GM23338 (cell line): ENCODE results near the gene TRAF3IP1. TPM values are rescaled to one million over a fixed set of nuclear protein-coding genes. Genes with fewer than 3 reads are reported as not detected.
A peak's percentile ranks its signal among the peaks of the same experiment; 100 is the strongest.

Experiments
- ATAC-seq: fragments of 200-7000 bp; cut with Tn5 transposase; 3 replicates; pipeline ENCODE4 v1.9.1; 2020
- DNase-seq: peaks from one replicate; pipeline ENCODE4 v3.0.0-alpha.2; 2015; ENCODE audit warnings: low spot score
- H2AFZ ChIP-seq: fragments of 200-600 bp; sonication (generic); 2 replicates; pipeline ENCODE4 v1.8.0; 2016; ENCODE audit warnings: antibody characterized with exemption, mild to moderate bottlenecking, moderate library complexity
- H3F3A ChIP-seq: fragments of 200-600 bp; sonication (generic); replicated peaks from 2 replicates; pipeline ENCODE4 v1.8.0; 2017; ENCODE audit warnings: antibody characterized with exemption, mixed run types, low read depth
- H3K27ac ChIP-seq: fragments of 200-600 bp; sonication (generic); 2 replicates; pipeline ENCODE4 v1.6.1; 2016; ENCODE audit warnings: low read depth
- H3K27me3 ChIP-seq: fragments of 200-600 bp; sonication (generic); 2 replicates; pipeline ENCODE4 v1.8.0; 2016; ENCODE audit warnings: mild to moderate bottlenecking, mixed run types, moderate library complexity; ENCODE audit not compliant: insufficient read depth
- H3K36me3 ChIP-seq: fragments of 200-600 bp; sonication (generic); 2 replicates; pipeline ENCODE4 v1.8.0; 2016; ENCODE audit warnings: mild to moderate bottlenecking; ENCODE audit not compliant: insufficient read depth
- H3K4me1 ChIP-seq: fragments of 200-600 bp; sonication (generic); 2 replicates; pipeline ENCODE4 v1.8.0; 2016; ENCODE audit warnings: mild to moderate bottlenecking, moderate library complexity; ENCODE audit not compliant: insufficient read depth
- H3K4me2 ChIP-seq: fragments of 200-600 bp; sonication (generic); 2 replicates; pipeline ENCODE4 v1.7.1; 2017; ENCODE audit warnings: mixed run types
- H3K4me3 ChIP-seq: fragments of 200-600 bp; sonication (generic); 2 replicates; pipeline ENCODE4 v1.6.1; 2016; ENCODE audit warnings: mixed run types
- H3K79me2 ChIP-seq: fragments of 200-600 bp; sonication (generic); replicated peaks from 2 replicates; pipeline ENCODE4 v1.8.0; 2017; ENCODE audit warnings: mild to moderate bottlenecking; ENCODE audit not compliant: insufficient read depth
- H3K9me2 ChIP-seq: fragments of 200-600 bp; sonication (generic); 2 replicates; pipeline ENCODE4 v1.8.0; 2017; ENCODE audit not compliant: insufficient read depth
- H4K20me1 ChIP-seq: fragments of 200-600 bp; sonication (generic); replicated peaks from 2 replicates; pipeline ENCODE4 v1.8.0; 2017; ENCODE audit warnings: mild to moderate bottlenecking; ENCODE audit not compliant: insufficient read depth
- H3K27ac Mint-ChIP-seq: 2 replicates; pipeline ENCODE4 v1.8.0; 2020; ENCODE audit warnings: inconsistent platforms, mild to moderate bottlenecking, moderate library complexity, mixed read lengths
- H3K27me3 Mint-ChIP-seq: 3 replicates; pipeline ENCODE4 v1.8.0; 2022; ENCODE audit warnings: low read depth, mild to moderate bottlenecking, moderate library complexity, mixed read lengths, inconsistent platforms; ENCODE audit not compliant: insufficient read depth, poor library complexity
- H3K36me3 Mint-ChIP-seq: 3 replicates; pipeline ENCODE4 v1.8.0; 2021; ENCODE audit warnings: low read depth, mild to moderate bottlenecking, inconsistent platforms, moderate library complexity, mixed read lengths
- H3K4me1 Mint-ChIP-seq: 3 replicates; pipeline ENCODE4 v1.8.0; 2020; ENCODE audit warnings: mild to moderate bottlenecking, inconsistent platforms, mixed read lengths
- H3K4me3 Mint-ChIP-seq: 3 replicates; pipeline ENCODE4 v1.8.0; 2021; ENCODE audit warnings: moderate library complexity, mild to moderate bottlenecking, inconsistent platforms, mixed read lengths
- H3K9me3 Mint-ChIP-seq: 3 replicates; pipeline ENCODE4 v1.8.0; 2020; ENCODE audit warnings: moderate library complexity, mild to moderate bottlenecking, inconsistent platforms, mixed read lengths
- CREB1 ChIP-seq: fragments of 250-450 bp; sonication (Bioruptor Pico); IDR thresholded peaks from 2 replicates; pipeline ENCODE4 v1.5.0; 2020; ENCODE audit warnings: low read depth, mild to moderate bottlenecking, moderate library complexity
- EZH2phosphoT487 ChIP-seq: fragments of 200-600 bp; sonication (generic); IDR thresholded peaks from one replicate; pipeline ENCODE4 v1.8.1; 2018; ENCODE audit warnings: antibody characterized with exemption; ENCODE audit not compliant: unreplicated experiment
- JUNB ChIP-seq: IDR thresholded peaks from one replicate; pipeline ENCODE4 v1.6.1; 2016; ENCODE audit warnings: antibody characterized with exemption; ENCODE audit not compliant: unreplicated experiment
- NANOG ChIP-seq: IDR thresholded peaks from 2 replicates; pipeline ENCODE4 v1.6.1; 2016; ENCODE audit warnings: antibody characterized with exemption, borderline replicate concordance
- POLR2AphosphoS5 ChIP-seq: IDR thresholded peaks from 2 replicates; pipeline ENCODE4 v1.6.1; 2016; ENCODE audit warnings: antibody characterized with exemption, low read depth
- ZNF331 ChIP-seq: fragments of 250-450 bp; sonication (Bioruptor Pico); IDR thresholded peaks from 2 replicates; pipeline ENCODE4 v1.5.0; 2020; ENCODE audit warnings: low read depth, mild to moderate bottlenecking, moderate library complexity
- polyA plus RNA-seq: library from polyadenylated mRNA; unstranded; fragments of >200 nt; fragmentation: Nextera tagmentation; extraction: Ambion mirVana; gene quantifications from 2 replicates; pipeline ENCODE4 v1.2.1, GENCODE V29; 2016
- total RNA-seq: library from RNA; depleted of rRNA; stranded (reverse); fragments of >200 nt; shearing (Covaris generic); gene quantifications from 2 replicates; pipeline ENCODE4 v1.2.3, GENCODE V29; 2014
- TF ChIP-seq, protein P1 (sequence below): fragments of 250-450 bp; sonication (Bioruptor Pico); IDR thresholded peaks from 2 replicates; pipeline ENCODE4 v1.5.0; 2020; ENCODE audit warnings: mild to moderate bottlenecking, moderate library complexity
- TF ChIP-seq, protein P2 (sequence below): IDR thresholded peaks from one replicate; pipeline ENCODE4 v1.6.1; 2018; ENCODE audit warnings: antibody characterized with exemption; ENCODE audit not compliant: unreplicated experiment
- TF ChIP-seq, protein P3 (sequence below): IDR thresholded peaks from 2 replicates; pipeline ENCODE4 v1.6.1; 2016; ENCODE audit warnings: antibody characterized with exemption

Gene TRAF3IP1
- total and polyA plus RNA-seq, 2 experiments from 2014 or later, result 12.5 to 20.7 TPM

DNA sequence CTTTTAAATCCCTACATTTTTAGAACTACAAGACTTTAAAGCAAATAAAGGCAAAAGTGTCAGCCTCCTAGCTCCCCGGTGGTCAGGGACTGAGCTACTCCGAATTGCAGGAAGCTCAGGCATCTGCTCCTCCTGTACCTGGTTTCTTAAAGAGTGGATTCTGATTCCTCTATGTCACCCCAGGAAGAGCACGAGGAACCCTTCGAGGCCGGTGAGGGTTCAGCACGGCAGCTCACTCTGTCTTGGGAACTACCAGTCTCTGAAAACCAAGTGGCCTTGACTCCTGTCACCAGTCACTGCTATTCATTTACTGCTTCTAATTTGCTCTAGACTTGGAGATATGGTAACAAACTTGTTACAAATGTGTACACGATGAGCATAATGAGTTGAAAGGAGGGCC, 34.2 kb upstream of the TRAF3IP1 start:
- H3K27ac Mint-ChIP-seq, result no peak overlapping the region
- H3K4me1 Mint-ChIP-seq, result peaks cover 44% of the 10 kb centered on the region
- Histone ChIP-seq H3K4me1 (peaks cover 26% of the 10 kb centered on the region), H3K4me3 (no peak overlapping the region), H3F3A (peaks cover 4% of the 10 kb centered on the region; the same call in 1 of the 2 replicates), H3K27me3 (peaks cover 6% of the 10 kb centered on the region; the same call in 1 of the 2 replicates), H3K9me2 (no peaks in the 10 kb centered on the region), H4K20me1 (peaks cover 15% of the 10 kb centered on the region), H2AFZ (no peak overlapping the region), H3K36me3 (no peaks in the 10 kb centered on the region), H3K79me2 (peaks cover 16% of the 10 kb centered on the region), H3K4me2 (no peak overlapping the region), H3K27ac (no peak overlapping the region)
- H3K4me3 Mint-ChIP-seq, result 0 out of 3 replicates have a peak overlapping the region, but pooled peaks have one; percentile 17
- ATAC-seq, result no peak
- TF ChIP-seq, protein P1, sequence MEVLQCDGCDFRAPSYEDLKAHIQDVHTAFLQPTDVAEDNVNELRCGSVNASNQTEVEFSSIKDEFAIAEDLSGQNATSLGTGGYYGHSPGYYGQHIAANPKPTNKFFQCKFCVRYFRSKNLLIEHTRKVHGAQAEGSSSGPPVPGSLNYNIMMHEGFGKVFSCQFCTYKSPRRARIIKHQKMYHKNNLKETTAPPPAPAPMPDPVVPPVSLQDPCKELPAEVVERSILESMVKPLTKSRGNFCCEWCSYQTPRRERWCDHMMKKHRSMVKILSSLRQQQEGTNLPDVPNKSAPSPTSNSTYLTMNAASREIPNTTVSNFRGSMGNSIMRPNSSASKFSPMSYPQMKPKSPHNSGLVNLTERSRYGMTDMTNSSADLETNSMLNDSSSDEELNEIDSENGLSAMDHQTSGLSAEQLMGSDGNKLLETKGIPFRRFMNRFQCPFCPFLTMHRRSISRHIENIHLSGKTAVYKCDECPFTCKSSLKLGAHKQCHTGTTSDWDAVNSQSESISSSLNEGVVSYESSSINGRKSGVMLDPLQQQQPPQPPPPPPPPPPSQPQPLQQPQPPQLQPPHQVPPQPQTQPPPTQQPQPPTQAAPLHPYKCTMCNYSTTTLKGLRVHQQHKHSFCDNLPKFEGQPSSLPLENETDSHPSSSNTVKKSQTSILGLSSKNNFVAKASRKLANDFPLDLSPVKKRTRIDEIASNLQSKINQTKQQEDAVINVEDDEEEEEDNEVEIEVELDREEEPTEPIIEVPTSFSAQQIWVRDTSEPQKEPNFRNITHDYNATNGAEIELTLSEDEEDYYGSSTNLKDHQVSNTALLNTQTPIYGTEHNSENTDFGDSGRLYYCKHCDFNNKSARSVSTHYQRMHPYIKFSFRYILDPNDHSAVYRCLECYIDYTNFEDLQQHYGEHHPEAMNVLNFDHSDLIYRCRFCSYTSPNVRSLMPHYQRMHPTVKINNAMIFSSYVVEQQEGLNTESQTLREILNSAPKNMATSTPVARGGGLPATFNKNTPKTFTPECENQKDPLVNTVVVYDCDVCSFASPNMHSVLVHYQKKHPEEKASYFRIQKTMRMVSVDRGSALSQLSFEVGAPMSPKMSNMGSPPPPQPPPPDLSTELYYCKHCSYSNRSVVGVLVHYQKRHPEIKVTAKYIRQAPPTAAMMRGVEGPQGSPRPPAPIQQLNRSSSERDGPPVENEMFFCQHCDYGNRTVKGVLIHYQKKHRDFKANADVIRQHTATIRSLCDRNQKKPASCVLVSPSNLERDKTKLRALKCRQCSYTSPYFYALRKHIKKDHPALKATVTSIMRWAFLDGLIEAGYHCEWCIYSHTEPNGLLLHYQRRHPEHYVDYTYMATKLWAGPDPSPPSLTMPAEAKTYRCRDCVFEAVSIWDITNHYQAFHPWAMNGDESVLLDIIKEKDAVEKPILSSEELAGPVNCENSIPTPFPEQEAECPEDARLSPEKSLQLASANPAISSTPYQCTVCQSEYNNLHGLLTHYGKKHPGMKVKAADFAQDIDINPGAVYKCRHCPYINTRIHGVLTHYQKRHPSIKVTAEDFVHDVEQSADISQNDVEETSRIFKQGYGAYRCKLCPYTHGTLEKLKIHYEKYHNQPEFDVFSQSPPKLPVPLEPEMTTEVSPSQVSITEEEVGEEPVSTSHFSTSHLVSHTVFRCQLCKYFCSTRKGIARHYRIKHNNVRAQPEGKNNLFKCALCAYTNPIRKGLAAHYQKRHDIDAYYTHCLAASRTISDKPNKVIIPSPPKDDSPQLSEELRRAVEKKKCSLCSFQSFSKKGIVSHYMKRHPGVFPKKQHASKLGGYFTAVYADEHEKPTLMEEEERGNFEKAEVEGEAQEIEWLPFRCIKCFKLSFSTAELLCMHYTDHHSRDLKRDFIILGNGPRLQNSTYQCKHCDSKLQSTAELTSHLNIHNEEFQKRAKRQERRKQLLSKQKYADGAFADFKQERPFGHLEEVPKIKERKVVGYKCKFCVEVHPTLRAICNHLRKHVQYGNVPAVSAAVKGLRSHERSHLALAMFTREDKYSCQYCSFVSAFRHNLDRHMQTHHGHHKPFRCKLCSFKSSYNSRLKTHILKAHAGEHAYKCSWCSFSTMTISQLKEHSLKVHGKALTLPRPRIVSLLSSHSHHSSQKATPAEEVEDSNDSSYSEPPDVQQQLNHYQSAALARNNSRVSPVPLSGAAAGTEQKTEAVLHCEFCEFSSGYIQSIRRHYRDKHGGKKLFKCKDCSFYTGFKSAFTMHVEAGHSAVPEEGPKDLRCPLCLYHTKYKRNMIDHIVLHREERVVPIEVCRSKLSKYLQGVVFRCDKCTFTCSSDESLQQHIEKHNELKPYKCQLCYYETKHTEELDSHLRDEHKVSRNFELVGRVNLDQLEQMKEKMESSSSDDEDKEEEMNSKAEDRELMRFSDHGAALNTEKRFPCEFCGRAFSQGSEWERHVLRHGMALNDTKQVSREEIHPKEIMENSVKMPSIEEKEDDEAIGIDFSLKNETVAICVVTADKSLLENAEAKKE (CRISPR knock-in tag), result no peak
- TF ChIP-seq JUNB, result no peak
- TF ChIP-seq EZH2phosphoT487, result no peak
- TF ChIP-seq NANOG, result no peak
- no peak for TF ChIP-seq CREB1
- TF ChIP-seq, protein P2, sequence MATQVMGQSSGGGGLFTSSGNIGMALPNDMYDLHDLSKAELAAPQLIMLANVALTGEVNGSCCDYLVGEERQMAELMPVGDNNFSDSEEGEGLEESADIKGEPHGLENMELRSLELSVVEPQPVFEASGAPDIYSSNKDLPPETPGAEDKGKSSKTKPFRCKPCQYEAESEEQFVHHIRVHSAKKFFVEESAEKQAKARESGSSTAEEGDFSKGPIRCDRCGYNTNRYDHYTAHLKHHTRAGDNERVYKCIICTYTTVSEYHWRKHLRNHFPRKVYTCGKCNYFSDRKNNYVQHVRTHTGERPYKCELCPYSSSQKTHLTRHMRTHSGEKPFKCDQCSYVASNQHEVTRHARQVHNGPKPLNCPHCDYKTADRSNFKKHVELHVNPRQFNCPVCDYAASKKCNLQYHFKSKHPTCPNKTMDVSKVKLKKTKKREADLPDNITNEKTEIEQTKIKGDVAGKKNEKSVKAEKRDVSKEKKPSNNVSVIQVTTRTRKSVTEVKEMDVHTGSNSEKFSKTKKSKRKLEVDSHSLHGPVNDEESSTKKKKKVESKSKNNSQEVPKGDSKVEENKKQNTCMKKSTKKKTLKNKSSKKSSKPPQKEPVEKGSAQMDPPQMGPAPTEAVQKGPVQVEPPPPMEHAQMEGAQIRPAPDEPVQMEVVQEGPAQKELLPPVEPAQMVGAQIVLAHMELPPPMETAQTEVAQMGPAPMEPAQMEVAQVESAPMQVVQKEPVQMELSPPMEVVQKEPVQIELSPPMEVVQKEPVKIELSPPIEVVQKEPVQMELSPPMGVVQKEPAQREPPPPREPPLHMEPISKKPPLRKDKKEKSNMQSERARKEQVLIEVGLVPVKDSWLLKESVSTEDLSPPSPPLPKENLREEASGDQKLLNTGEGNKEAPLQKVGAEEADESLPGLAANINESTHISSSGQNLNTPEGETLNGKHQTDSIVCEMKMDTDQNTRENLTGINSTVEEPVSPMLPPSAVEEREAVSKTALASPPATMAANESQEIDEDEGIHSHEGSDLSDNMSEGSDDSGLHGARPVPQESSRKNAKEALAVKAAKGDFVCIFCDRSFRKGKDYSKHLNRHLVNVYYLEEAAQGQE, result no peak
- TF ChIP-seq ZNF331 (CRISPR knock-in tag), result no peak
- TF ChIP-seq, protein P3, sequence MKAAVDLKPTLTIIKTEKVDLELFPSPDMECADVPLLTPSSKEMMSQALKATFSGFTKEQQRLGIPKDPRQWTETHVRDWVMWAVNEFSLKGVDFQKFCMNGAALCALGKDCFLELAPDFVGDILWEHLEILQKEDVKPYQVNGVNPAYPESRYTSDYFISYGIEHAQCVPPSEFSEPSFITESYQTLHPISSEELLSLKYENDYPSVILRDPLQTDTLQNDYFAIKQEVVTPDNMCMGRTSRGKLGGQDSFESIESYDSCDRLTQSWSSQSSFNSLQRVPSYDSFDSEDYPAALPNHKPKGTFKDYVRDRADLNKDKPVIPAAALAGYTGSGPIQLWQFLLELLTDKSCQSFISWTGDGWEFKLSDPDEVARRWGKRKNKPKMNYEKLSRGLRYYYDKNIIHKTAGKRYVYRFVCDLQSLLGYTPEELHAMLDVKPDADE, result no peak
- no peak for TF ChIP-seq POLR2AphosphoS5
- peaks cover 20% of the 10 kb centered on the region for H3K27me3 Mint-ChIP-seq
- no peaks in the 10 kb centered on the region for H3K9me3 Mint-ChIP-seq
- H3K36me3 Mint-ChIP-seq, result no peaks in the 10 kb centered on the region; the same call in 2 of the 3 replicates
- no peak for DNase-seq
